ENCODE data around the gene RTRAF. TPM values are rescaled to one million over a fixed set of nuclear protein-coding genes. Genes with fewer than 3 reads are reported as not detected.

The RTRAF gene
- total RNA-seq, 1 experiment from 2014 or later: 350 TPM

GRCh38 chr14:52059649-52060048 is 70.3 kb downstream of the RTRAF start:
- Histone ChIP-seq H3K9ac (ENCODE audit: extremely low read depth, insufficient read length, low read length) (no peak overlapping the region), H3K23me2 (ENCODE audit: insufficient read length, low read depth, low read length, poor library complexity, severe bottlenecking) (no peaks in the 10 kb centered on the region), H4K91ac (ENCODE audit: insufficient read length, low read depth, low read length) (no peak overlapping the region), H2BK15ac (ENCODE audit: low read depth, low read length) (no peak overlapping the region), H2BK120ac (ENCODE audit: low read depth, low read length, poor library complexity, severe bottlenecking) (no peak overlapping the region), H3K27ac (ENCODE audit: insufficient read length, low read depth, low read length) (no peak overlapping the region), H3K23ac (ENCODE audit: insufficient read length, low read depth, low read length) (no peak overlapping the region), H3K4ac (ENCODE audit: low read depth, low read length) (no peak overlapping the region), H2AFZ (ENCODE audit: low read length) (no peak overlapping the region), H3K9me3 (ENCODE audit: control insufficient read depth, low read depth, low read length) (no peaks in the 10 kb centered on the region), H4K20me1 (ENCODE audit: control insufficient read depth, insufficient read depth, insufficient read length) (no peaks in the 10 kb centered on the region), H4K5ac (ENCODE audit: insufficient read length, low read depth, low read length) (no peak overlapping the region), H3K4me1 (ENCODE audit: insufficient read depth, low read length) (no peaks in the 10 kb centered on the region), H3K4me2 (ENCODE audit: insufficient read depth, insufficient read length, low read length) (no peak overlapping the region), H2BK5ac (ENCODE audit: insufficient read length, low read length) (no peak overlapping the region), H3K27me3 (ENCODE audit: insufficient read depth, low read length) (peaks cover 5% of the 10 kb centered on the region), H3K79me2 (ENCODE audit: insufficient read depth, low read length) (no peaks in the 10 kb centered on the region; the same call in 1 of the 2 replicates), H2AK5ac (ENCODE audit: insufficient read length, low read length) (no peak overlapping the region), H3K79me1 (ENCODE audit: insufficient read depth, low read depth, low read length, poor library complexity, severe bottlenecking) (no peaks in the 10 kb centered on the region), H3K56ac (ENCODE audit: insufficient read length, low read depth, low read length) (no peak overlapping the region), H2BK12ac (ENCODE audit: insufficient read length, low read depth, low read length) (no peak overlapping the region), H2BK20ac (ENCODE audit: low read depth, low read length, poor library complexity, severe bottlenecking) (no peak overlapping the region), H4K8ac (replicated peaks; ENCODE audit: insufficient read length, low read depth, low read length) (no peak overlapping the region), H3K14ac (ENCODE audit: insufficient read depth, low read length) (no peak overlapping the region), H3K18ac (ENCODE audit: insufficient read length, low read depth, low read length) (no peak overlapping the region), H3T11ph (ENCODE audit: low read length) (no peak overlapping the region)
- Mint-ChIP-seq H3K4me1 (peaks cover 21 to 22% of the 10 kb centered on the region in 2 experiments), H3K4me3 (no peak overlapping the region), H3K27ac (no peak overlapping the region), H3K9me3 (no peaks in the 10 kb centered on the region), H3K27me3 (ENCODE audit: low read depth) (peaks cover 19% of the 10 kb centered on the region), H3K36me3 (ENCODE audit: insufficient read depth in 1 of 3, low read depth in 3 of 3) (no peaks in the 10 kb centered on the region)
- TF ChIP-seq CTCF (conservative IDR thresholded peaks at IDR 0.05): no peak
- DNase-seq: no peak
